Pancreas (tissue), 10 donors: ENCODE measurements around the gene IQCK. TPM values are rescaled to one million over a fixed set of nuclear protein-coding genes. Genes with fewer than 3 reads are reported as not detected.

Experiments
- ATAC-seq, 4 donors: fragments of 200-7000 bp; cut with Tn5 transposase; one replicate each; pipeline versions ENCODE4 v1.8.0 to v1.9.1; 2020; ENCODE audit warnings: mild to moderate bottlenecking in 4 of 4, moderate library complexity in 4 of 4
- DNase-seq, 6 donors: peaks; one replicate each; pipeline ENCODE4 v3.0.0-alpha.2; 2020
- FAIRE-seq: peaks from 2 replicates; lab custom pipeline; 2012; peaks lifted over from hg19 to GRCh38; lab: Jason Lieb, UNC
- H3K27ac ChIP-seq, 4 donors: fragments of 200-600 bp; sonication (generic); 1 replicate in 3 of 4; 2 replicates in 1 of 4; pipeline versions ENCODE4 v1.5.0 to v1.8.0; 2020
- H3K27me3 ChIP-seq, 4 donors: fragments of 200-600 bp; one replicate each; pipeline ENCODE4 v1.8.0; 2021
- H3K36me3 ChIP-seq, 3 donors: fragments of 200-600 bp; sonication (generic) in 1 of 3; one replicate each; pipeline versions ENCODE4 v1.5.0 to v1.8.0; 2020 to 2021
- H3K4me1 ChIP-seq, 3 donors: fragments of 200-600 bp; one replicate each; pipeline ENCODE4 v1.8.0; 2021
- H3K4me3 ChIP-seq, 4 donors: fragments of 200-600 bp; sonication (generic) in 2 of 4; one replicate each; pipeline versions ENCODE4 v1.5.0 to v1.8.0; 2020 to 2021
- H3K9me3 ChIP-seq, 4 donors: fragments of 200-600 bp; one replicate each; pipeline ENCODE4 v1.8.0; 2021
- WGBS, 2 donors: extraction: QIAGEN DNeasy Blood & Tissue Kit; methylation state at CpG; one replicate each; pipeline ENCODE4 v1.1.7; 2013; 5-methylcytosine and 5-hydroxymethylcytosine counted together
- intact Hi-C, 3 donors: fragments of 100-400 bp; cut with DNase I; formaldehyde crosslinking; loops; one replicate each; pipeline versions ENCODE4 v1.11.1 to v1.14.2; 2022
- polyA plus RNA-seq, 2 donors: library from polyadenylated mRNA; stranded (reverse); fragments of 200-250 nt; gene quantifications; one replicate each; pipeline ENCODE4 v1.2.3, GENCODE V29; 2013
- total RNA-seq, 6 donors: library from RNA; stranded (reverse); fragmentation: NEBNext Ultra II Directional in 4 of 6; extraction: Animal tissue kit (Norgen Biotek cat#: 25700) in 4 of 6; gene quantifications; one replicate each; pipeline versions ENCODE4 v1.2.1 to v1.2.4, GENCODE V29; 2021 to 2023
- TF ChIP-seq, protein P1 (sequence below), 4 donors: fragments of 200-600 bp; sonication (generic) in 3 of 4; IDR thresholded peaks; one replicate each; pipeline versions ENCODE4 v1.5.0 to v1.8.0; 2021; ENCODE audit warnings: antibody characterized with exemption in 4 of 4
- donor health status: healthy with polysubstance abuse.
- donor health status: DM: no; HTN: no; CAD: no; lungs with moderate emphysema.
- donor health status: DM: no; HTN: no; CAD: no.
- donor health status: control.
- donor health status: control.
- donor health status: Bipolar disorder and iron deficiency.
- donor health status: DM: yes; HTN: yes; CAD: no.
- donor health status: DM: no; HTN: no; CAD: no.
- donor health status: DM: no; HTN: no; CAD: no.
- donor health status: DM: yes; HTN: yes; CAD: no.

Gene IQCK
- total and polyA plus RNA-seq, 8 donors = 6.7 to 15.5 (median 10.9) TPM

DNA sequence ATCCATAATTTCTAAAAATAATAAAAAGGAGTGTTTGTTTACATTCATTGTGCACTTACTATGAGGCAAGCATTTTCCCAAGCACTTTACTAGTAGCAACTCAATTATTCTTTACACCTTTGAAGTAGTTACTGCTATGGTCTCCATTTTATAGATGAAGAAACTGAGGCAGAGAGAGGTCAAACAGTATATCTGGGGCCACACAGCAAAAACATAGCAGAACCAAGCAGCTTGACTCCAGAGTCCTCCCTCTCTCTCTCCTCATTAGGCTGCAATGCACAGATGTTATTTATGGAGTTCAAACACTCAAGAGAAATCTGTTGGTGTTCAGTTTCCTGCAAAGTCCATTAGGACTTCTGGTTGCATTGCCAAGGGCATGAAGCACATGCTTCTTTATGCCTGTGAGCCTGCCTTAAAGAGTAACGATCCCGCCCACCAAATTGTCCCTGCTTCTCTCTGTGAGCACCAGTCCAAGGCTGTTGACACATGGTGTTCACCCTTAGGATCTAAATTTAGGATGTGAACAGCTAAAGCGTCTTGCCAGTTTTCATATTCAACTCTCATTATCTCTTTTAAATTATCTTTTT, 122.5 kb downstream of the IQCK start:
- H3K4me3 ChIP-seq = no peak overlapping the region
- TF ChIP-seq, protein P1, sequence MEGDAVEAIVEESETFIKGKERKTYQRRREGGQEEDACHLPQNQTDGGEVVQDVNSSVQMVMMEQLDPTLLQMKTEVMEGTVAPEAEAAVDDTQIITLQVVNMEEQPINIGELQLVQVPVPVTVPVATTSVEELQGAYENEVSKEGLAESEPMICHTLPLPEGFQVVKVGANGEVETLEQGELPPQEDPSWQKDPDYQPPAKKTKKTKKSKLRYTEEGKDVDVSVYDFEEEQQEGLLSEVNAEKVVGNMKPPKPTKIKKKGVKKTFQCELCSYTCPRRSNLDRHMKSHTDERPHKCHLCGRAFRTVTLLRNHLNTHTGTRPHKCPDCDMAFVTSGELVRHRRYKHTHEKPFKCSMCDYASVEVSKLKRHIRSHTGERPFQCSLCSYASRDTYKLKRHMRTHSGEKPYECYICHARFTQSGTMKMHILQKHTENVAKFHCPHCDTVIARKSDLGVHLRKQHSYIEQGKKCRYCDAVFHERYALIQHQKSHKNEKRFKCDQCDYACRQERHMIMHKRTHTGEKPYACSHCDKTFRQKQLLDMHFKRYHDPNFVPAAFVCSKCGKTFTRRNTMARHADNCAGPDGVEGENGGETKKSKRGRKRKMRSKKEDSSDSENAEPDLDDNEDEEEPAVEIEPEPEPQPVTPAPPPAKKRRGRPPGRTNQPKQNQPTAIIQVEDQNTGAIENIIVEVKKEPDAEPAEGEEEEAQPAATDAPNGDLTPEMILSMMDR (IDR thresholded peaks at IDR 0.05) = no peak
- H3K36me3 ChIP-seq = no peaks in the 10 kb centered on the region
- WGBS, 2 donors = 70 to 75% methylated on average over 3 of the region's 3 CpGs
- no peak for DNase-seq
- intact Hi-C loops = no loop called here
- no peaks in the 10 kb centered on the region for H3K9me3 ChIP-seq
- no peak for FAIRE-seq
- H3K27me3 ChIP-seq = no peaks in the 10 kb centered on the region
- ATAC-seq = no peak
- H3K4me1 ChIP-seq = no peaks in the 10 kb centered on the region
- H3K27ac ChIP-seq = no peak overlapping the region

DNA sequence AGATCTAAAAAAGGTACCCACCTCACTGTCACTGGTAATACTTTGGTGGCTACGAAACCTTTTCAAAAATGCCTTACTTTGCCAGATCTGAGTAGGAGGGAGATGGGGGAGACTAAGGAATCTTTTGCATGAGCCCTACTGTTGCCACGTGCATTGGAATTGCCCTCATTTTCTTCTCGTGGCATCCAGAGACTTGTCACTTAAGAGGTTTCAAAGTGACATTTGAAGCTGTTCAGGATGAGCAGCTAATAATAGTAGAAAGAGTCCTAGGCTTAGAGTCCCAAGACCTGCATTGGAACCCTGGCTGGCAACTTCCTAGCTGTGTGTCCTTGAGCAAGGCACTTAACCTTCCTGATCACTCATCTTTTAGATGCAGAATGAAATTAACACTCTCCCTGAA, 123.1 kb downstream of the IQCK start:
- DNase-seq = no peak
- intact Hi-C loops = no loop called here
- 73 to 83% methylated on average over 3 of the region's 3 CpGs for WGBS, 2 donors
- TF ChIP-seq, protein P1 (IDR thresholded peaks at IDR 0.05) = no peak
- Histone ChIP-seq H3K4me3 (no peak overlapping the region), H3K27me3 (no peaks in the 10 kb centered on the region), H3K27ac (no peak overlapping the region), H3K9me3 (no peaks in the 10 kb centered on the region), H3K36me3 (no peaks in the 10 kb centered on the region), H3K4me1 (no peaks in the 10 kb centered on the region)
- no peak for ATAC-seq
- FAIRE-seq = no peak

DNA sequence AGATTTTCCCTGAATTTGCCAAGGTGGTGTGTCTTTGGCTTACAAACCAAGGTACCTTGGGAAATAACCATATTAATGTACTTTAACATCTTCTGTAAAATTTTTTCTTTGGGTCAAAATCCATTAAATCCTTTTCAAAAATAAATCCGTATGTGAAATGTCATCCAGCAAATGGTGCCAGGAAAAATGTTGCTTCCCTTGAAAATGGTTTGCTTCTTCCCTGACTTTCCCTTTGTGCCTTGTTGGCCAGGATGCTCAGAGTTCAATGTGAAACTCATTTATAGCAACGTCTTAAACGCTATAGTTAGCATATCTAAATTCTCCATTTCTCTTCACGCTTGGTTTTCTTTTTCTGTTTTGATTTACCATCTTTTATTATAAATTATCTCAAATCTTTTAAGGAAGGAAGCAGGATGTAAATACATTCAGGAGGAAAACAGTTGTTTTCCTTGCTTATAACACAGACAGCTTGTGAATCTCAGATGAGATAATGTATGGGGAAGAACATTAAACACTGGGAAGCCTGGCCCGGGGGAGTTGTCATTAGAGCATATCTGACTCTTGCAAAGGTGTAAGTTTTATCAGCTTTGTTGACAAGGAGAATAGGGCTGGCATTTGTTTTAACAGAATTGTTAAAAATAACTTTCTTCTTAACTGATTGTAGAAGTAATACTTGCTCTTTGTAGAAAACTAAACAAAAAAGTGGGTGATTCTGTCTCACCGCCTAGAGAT, 124.5 kb downstream of the IQCK start:
- Histone ChIP-seq H3K4me1 (no peaks in the 10 kb centered on the region), H3K4me3 (no peak overlapping the region), H3K27me3 (no peaks in the 10 kb centered on the region), H3K9me3 (no peaks in the 10 kb centered on the region), H3K36me3 (no peaks in the 10 kb centered on the region), H3K27ac (no peak overlapping the region)
- DNase-seq = no peak
- TF ChIP-seq, protein P1 (IDR thresholded peaks at IDR 0.05) = no peak
- no peak for ATAC-seq
- 56 to 64% methylated on average over 6 of the region's 6 CpGs for WGBS, 2 donors
- intact Hi-C loops = no loop called here
- no peak for FAIRE-seq

DNA sequence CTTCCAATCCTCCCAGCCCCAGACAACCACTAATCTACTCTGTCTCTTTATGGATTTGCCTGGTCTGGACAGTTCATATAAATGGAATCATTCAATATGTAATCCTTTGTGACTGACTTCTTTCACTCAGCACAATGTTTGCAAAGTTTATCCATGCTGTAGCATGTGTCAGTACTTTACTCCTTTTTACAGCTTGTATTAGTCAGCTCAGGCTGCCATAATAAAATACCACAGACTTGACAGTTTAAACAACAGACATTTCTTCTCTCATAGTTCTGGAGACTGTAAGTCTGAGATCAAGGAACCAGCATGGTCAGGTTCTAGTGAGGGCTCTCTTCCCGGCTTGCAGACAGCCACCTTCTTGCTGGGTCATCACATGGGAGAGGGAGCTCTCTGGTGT, 125.3 kb downstream of the IQCK start:
- ATAC-seq = no peak
- intact Hi-C loops = no loop called here
- FAIRE-seq = no peak

More for the DNA sequence above, 125.3 kb downstream of the IQCK start:
- H3K4me3 ChIP-seq = no peak overlapping the region
- no peak for DNase-seq
- no peaks in the 10 kb centered on the region for H3K4me1 ChIP-seq
- TF ChIP-seq, protein P1 (IDR thresholded peaks at IDR 0.05) = no peak
- no peak overlapping the region for H3K27ac ChIP-seq
- H3K9me3 ChIP-seq = no peaks in the 10 kb centered on the region
- WGBS, 2 donors = 90 to 100% methylated on average over 1 of the region's 1 CpG
- H3K27me3 ChIP-seq = no peaks in the 10 kb centered on the region
- H3K36me3 ChIP-seq = no peaks in the 10 kb centered on the region
